Prostate gland (tissue), 2 donors: ENCODE data around the gene OLFML2B.
"Not testable (repeated sequence)": the region's sequence is repeated elsewhere in the genome, so short reads cannot be mapped to it uniquely, and the experiment has no call there.

Experiments used
- POLR2A ChIP-seq: fragments of 450-650 bp; IDR thresholded peaks from one replicate; pipeline ENCODE4 v1.6.1; 2016; ENCODE audit warnings: antibody characterized with exemption, mild to moderate bottlenecking
- TF ChIP-seq, protein P1 (sequence below), 4 experiments: fragments of 200-600 bp in 2 of 4; fragments of 450-650 bp in 2 of 4; sonication (generic) in 2 of 4; IDR thresholded peaks; 1 replicate in 3 of 4; 2 replicates in 1 of 4; pipeline ENCODE4 v1.5.1; 2016 to 2019; ENCODE audit warnings: antibody characterized with exemption in 4 of 4, mild to moderate bottlenecking in 2 of 4, moderate library complexity in 2 of 4

DNA sequence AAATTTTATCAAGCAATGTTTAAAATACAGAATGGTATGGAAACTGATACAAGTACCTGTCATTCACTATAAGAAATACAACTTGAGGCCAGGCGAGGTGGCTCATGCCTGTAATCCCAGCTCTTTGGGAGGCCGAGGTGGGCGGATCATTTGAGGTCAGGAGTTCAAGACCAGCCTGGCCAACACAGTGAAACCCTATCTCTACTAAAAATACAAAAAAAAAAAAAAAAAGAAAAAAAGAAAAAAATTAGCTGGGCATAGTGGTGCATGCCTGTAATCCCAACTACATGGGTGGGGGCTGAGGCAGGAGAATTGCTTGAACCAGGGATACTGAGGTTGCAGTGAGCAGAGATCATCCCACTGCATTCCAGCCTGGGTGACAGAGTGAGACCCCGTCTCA lies 43.2 kb upstream of the OLFML2B start:
- TF ChIP-seq, protein P1, sequence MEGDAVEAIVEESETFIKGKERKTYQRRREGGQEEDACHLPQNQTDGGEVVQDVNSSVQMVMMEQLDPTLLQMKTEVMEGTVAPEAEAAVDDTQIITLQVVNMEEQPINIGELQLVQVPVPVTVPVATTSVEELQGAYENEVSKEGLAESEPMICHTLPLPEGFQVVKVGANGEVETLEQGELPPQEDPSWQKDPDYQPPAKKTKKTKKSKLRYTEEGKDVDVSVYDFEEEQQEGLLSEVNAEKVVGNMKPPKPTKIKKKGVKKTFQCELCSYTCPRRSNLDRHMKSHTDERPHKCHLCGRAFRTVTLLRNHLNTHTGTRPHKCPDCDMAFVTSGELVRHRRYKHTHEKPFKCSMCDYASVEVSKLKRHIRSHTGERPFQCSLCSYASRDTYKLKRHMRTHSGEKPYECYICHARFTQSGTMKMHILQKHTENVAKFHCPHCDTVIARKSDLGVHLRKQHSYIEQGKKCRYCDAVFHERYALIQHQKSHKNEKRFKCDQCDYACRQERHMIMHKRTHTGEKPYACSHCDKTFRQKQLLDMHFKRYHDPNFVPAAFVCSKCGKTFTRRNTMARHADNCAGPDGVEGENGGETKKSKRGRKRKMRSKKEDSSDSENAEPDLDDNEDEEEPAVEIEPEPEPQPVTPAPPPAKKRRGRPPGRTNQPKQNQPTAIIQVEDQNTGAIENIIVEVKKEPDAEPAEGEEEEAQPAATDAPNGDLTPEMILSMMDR (IDR thresholded peaks at IDR 0.05), result not testable (repeated sequence)
- not testable (repeated sequence) for TF ChIP-seq POLR2A
